NOMO-1 (cell line): ENCODE data around the gene OR6A2.

Source experiments
- DNase-seq, 2 experiments: peaks; one replicate each; lab custom pipeline; 2025; ENCODE audit not compliant: unreplicated experiment in 2 of 2; lab: John Stamatoyannopoulos, UW

Gene OR6A2

DNA sequence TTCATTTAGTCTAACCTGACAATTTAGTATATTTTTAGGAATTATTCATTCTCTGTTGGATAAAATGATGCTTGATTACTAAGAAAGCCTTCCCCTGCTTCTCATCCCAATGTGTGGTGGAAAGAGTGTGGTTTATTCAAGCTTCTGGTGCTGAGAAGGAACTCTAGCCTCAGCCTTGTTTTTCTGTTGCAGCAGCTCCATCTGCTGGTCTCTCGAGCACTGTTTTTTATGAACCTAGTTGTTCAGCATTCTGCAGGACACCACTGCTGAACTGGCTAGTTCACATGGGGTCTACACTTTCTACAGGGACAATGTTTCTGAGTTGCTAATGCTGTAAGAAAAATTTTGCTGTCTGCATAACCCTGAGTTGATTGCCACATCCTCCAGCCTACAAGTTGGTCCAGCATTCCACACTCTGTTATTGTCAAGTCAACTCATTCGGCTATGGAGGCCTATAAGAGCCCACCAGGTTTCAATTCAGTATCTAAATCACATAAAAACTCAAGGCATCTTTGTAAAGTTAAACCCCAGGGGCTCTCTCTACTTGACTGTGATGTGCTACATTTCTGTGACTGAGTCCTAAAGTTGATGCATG lies 42.0 kb downstream of the OR6A2 start:
- DNase-seq, result peak in 1 of 2 experiments; percentile 63

GRCh38 chr11:6755953-6756347 lies 43.5 kb downstream of the OR6A2 start:
- no peak for DNase-seq

GRCh38 chr11:6755303-6755952 lies 44.1 kb downstream of the OR6A2 start:
- peak in 1 of 2 experiments; percentile 11 for DNase-seq

GRCh38 chr11:6747097-6747668 lies 52.3 kb downstream of the OR6A2 start:
- no peak for DNase-seq

DNA sequence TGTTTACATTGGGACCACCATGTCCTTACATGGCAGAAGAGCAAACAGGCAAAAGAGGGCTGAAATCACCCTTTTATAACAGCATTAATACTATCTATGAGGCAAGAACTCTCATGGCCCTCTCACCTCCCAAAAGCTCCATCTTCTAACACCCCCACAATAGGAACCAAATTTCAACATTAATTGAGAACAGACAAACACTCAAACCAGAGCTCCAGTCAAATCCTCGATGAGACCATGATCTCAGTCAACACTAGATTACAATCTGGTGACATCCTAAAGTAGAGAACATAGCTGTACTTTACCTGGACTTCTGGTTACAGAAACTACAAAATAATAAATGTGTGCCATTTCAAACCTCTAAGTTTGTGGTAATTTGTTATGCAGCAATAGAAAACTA lies 52.9 kb downstream of the OR6A2 start:
- no peak for DNase-seq

DNA sequence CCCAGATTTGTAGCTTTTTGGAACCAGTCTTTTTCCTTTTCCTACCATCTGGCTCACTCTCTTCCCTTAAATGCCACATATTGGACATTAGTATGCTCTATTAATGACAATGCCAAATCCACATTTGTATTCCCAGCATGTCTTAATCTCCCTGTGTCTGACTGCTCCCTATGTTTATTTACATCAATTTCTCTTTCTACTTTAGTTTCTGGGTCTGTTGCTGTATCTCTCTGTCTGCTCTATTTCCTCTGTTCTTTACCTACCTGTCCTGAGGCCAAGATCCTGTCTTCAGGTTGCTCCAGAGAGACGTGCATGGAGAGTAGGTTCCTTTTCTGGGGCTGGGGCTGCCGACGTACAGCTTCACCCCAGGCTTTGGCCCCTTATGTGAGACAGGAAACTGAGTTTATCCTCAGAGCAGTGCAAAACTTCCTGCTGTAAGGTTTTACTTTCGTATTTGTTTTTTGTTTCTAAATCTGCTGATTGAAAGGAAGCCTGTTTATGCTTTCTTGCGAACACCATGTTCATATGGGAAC lies 53.3 kb downstream of the OR6A2 start:
- peak; percentile 23 to 34 for DNase-seq

DNA sequence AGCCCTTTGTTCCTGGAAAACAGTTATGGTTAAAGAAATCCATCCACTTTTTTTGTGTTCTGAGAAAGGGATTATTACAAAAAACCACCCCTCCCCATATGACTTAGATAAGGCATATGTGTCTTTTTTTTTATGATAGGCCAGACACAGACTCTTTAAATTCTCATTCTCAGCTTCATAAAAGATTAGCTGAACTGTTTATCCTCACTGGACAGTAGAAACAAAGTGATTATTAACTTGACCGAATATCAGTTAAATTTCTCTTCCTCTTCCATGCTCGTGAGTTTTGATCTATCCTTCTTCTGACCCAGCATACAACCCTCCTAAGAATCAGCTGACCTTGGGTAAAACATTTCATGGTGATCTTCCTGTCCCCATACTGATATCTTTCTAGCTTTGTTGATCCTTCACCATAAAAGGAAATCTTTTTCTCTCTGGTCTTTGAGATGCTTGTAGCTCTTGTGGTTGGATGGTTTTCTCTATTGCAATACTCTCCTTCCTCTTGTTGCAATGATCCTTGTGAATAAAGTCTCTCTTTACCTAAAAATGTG lies 53.9 kb downstream of the OR6A2 start:
- DNase-seq, result peak in 1 of 2 experiments; percentile 52

- no peak for DNase-seq
These were observed 54.5 kb downstream of the OR6A2 start for GRCh38 chr11:6745018-6745417.

- DNase-seq, result no peak
These were observed 57.2 kb downstream of the OR6A2 start for GRCh38 chr11:6742260-6742659.
